ENCODE results near the gene MKX. TPM values are rescaled to one million over a fixed set of nuclear protein-coding genes. Genes with fewer than 3 reads are reported as not detected.

MKX gene
- total RNA-seq, 1 donor from 2014 or later = not detected

- Mint-ChIP-seq H3K4me1 (no peaks in the 10 kb centered on the region), H3K36me3 (no peaks in the 10 kb centered on the region), H3K9me3 (peaks cover 10% of the 10 kb centered on the region), H3K27me3 (ENCODE audit: low read depth) (peaks cover 25% of the 10 kb centered on the region), H3K4me3 (no peak overlapping the region), H3K27ac (no peak overlapping the region)
- no peak for DNase-seq (ENCODE audit: low spot score in 2 of 2, unreplicated experiment in 2 of 2)
- no peak for TF ChIP-seq CTCF (IDR thresholded peaks at IDR 0.05; ENCODE audit: unreplicated experiment)
Observed at GRCh38 chr10:27723436-27723835, 22.2 kb downstream of the MKX start.

- no peak overlapping the region for H3K4me3 Mint-ChIP-seq
- H3K27ac Mint-ChIP-seq = no peak overlapping the region
- peaks cover 10% of the 10 kb centered on the region for H3K9me3 Mint-ChIP-seq
- no peak for DNase-seq (ENCODE audit: low spot score in 2 of 2, unreplicated experiment in 2 of 2)
- H3K27me3 Mint-ChIP-seq (ENCODE audit: low read depth) = peaks cover 15% of the 10 kb centered on the region
- H3K4me1 Mint-ChIP-seq = no peaks in the 10 kb centered on the region
- no peaks in the 10 kb centered on the region for H3K36me3 Mint-ChIP-seq
- no peak for TF ChIP-seq CTCF (IDR thresholded peaks at IDR 0.05; ENCODE audit: unreplicated experiment)
Observed at GRCh38 chr10:27720529-27720928, 25.1 kb downstream of the MKX start.

DNA sequence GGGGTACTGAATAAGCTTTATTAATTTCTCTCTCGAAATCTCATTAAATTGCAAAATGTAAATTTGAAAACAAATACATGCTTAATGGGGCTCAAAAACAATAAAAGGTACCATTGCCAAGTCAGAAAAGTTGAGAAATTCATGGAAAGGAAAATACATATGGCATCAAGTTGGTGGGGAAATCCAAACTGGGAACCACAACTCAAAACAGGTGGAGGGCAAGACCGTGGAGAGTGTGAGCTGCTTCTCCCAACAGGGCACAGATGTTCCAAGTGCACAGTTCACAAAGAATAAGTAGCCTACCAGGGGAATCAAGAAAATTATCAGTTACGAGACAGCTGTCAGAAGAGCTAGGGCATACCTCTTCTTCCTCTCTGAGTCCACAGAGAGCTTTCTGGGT is 26.6 kb downstream of the MKX start:
- H3K4me1 Mint-ChIP-seq = peaks cover 9% of the 10 kb centered on the region
- no peaks in the 10 kb centered on the region for H3K36me3 Mint-ChIP-seq
- no peak for DNase-seq (ENCODE audit: low spot score in 2 of 2, unreplicated experiment in 2 of 2)
- TF ChIP-seq CTCF (IDR thresholded peaks at IDR 0.05; ENCODE audit: unreplicated experiment) = no peak
- H3K4me3 Mint-ChIP-seq = no peak overlapping the region
- peaks cover 10% of the 10 kb centered on the region for H3K9me3 Mint-ChIP-seq
- peaks cover 8% of the 10 kb centered on the region for H3K27me3 Mint-ChIP-seq (ENCODE audit: low read depth)
- no peak overlapping the region for H3K27ac Mint-ChIP-seq

DNA sequence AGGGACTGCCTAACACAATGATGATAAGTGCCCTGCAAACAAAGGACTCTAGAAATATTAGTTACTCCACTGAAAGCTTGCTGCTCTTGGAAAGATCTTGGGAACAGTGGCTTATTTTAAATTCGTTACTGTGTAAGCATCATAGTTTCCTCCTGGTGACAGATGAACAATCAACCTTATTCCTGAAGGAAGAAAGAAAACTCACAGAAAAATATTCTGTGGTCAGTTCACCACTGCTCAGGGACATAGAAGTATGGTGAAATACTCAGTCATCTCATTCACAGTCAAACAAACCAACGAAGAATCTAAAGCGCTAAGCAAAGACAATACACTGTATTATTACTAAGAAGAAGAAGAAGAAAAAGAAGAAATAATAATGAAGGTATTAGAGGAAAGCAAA is 27.8 kb downstream of the MKX start:
- H3K27me3 Mint-ChIP-seq (ENCODE audit: low read depth) = peaks cover 10% of the 10 kb centered on the region
- H3K4me3 Mint-ChIP-seq = no peak overlapping the region
- H3K9me3 Mint-ChIP-seq = peaks cover 10% of the 10 kb centered on the region
- no peak overlapping the region for H3K27ac Mint-ChIP-seq
- no peak for DNase-seq (ENCODE audit: low spot score in 2 of 2, unreplicated experiment in 2 of 2)
- H3K36me3 Mint-ChIP-seq = no peaks in the 10 kb centered on the region
- TF ChIP-seq CTCF (IDR thresholded peaks at IDR 0.05; ENCODE audit: unreplicated experiment) = no peak
- peaks cover 11% of the 10 kb centered on the region for H3K4me1 Mint-ChIP-seq

GRCh38 chr10:27717224-27717623 is 28.4 kb downstream of the MKX start:
- Mint-ChIP-seq H3K4me3 (no peak overlapping the region), H3K27me3 (ENCODE audit: low read depth) (peaks cover 12% of the 10 kb centered on the region), H3K9me3 (peaks cover 10% of the 10 kb centered on the region), H3K4me1 (peaks cover 11% of the 10 kb centered on the region), H3K27ac (no peak overlapping the region), H3K36me3 (no peaks in the 10 kb centered on the region)
- no peak for DNase-seq (ENCODE audit: low spot score in 2 of 2, unreplicated experiment in 2 of 2)
- TF ChIP-seq CTCF (IDR thresholded peaks at IDR 0.05; ENCODE audit: unreplicated experiment) = no peak

- no peak for TF ChIP-seq CTCF (IDR thresholded peaks at IDR 0.05; ENCODE audit: unreplicated experiment)
- Mint-ChIP-seq H3K4me3 (no peak overlapping the region), H3K36me3 (no peaks in the 10 kb centered on the region), H3K9me3 (peaks cover 10% of the 10 kb centered on the region), H3K4me1 (peaks cover 11% of the 10 kb centered on the region), H3K27me3 (ENCODE audit: low read depth) (peaks cover 13% of the 10 kb centered on the region), H3K27ac (no peak overlapping the region)
- no peak for DNase-seq (ENCODE audit: low spot score in 2 of 2, unreplicated experiment in 2 of 2)
Observed at GRCh38 chr10:27716521-27716920, 29.1 kb downstream of the MKX start.

All from mesothelial cell of epicardium (in vitro differentiated cells).